T-helper 1 cell treated with Interleukin-12 subunit alpha and Interleukin-12 subunit beta and Interleukin-4 antibody, amounts not matched to agents 30 μg/mL and 1 μg/mL, for 36 hours (primary cell): Measurements from ENCODE around the gene CRBN.

Experiments
- H3K27ac Mint-ChIP-seq: one replicate; pipeline ENCODE4 v1.8.0; 2021; ENCODE audit warnings: mild to moderate bottlenecking, mixed read lengths
- H3K27me3 Mint-ChIP-seq: one replicate; pipeline ENCODE4 v1.8.0; 2021; ENCODE audit warnings: low read depth, mixed read lengths
- H3K36me3 Mint-ChIP-seq: one replicate; pipeline ENCODE4 v1.8.0; 2021; ENCODE audit warnings: low read depth, mixed read lengths
- H3K4me1 Mint-ChIP-seq: one replicate; pipeline ENCODE4 v1.8.0; 2021; ENCODE audit warnings: low read depth, mixed read lengths
- H3K4me3 Mint-ChIP-seq: one replicate; pipeline ENCODE4 v1.8.0; 2021; ENCODE audit warnings: mild to moderate bottlenecking, moderate library complexity, mixed read lengths
- H3K9me3 Mint-ChIP-seq: one replicate; pipeline ENCODE4 v1.8.0; 2021; ENCODE audit warnings: mixed read lengths

The CRBN gene

DNA sequence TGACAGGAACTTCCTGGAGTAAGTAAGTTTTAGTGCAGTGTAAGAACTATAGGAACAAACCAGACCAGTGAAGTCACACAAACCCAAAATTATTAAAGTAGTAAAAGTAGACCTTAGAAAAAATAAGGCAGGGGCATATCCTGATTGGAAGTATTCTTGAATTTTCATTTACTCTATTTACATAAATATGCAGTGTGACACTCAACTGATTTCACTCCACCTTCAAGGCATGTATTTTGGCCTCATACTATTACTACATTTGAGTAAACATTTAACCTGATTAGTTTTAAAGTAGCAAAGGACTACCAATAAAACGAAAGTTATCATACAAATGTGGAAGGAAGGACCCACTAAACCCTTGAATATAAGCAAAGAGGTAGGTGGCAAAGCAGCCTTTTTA, 29.9 kb downstream of the CRBN start:
- no peak overlapping the region for H3K4me3 Mint-ChIP-seq
- no peaks in the 10 kb centered on the region for H3K27me3 Mint-ChIP-seq
- peaks cover 13% of the 10 kb centered on the region for H3K4me1 Mint-ChIP-seq
- no peak overlapping the region for H3K27ac Mint-ChIP-seq
- no peaks in the 10 kb centered on the region for H3K9me3 Mint-ChIP-seq
- H3K36me3 Mint-ChIP-seq: peaks cover 55% of the 10 kb centered on the region

DNA sequence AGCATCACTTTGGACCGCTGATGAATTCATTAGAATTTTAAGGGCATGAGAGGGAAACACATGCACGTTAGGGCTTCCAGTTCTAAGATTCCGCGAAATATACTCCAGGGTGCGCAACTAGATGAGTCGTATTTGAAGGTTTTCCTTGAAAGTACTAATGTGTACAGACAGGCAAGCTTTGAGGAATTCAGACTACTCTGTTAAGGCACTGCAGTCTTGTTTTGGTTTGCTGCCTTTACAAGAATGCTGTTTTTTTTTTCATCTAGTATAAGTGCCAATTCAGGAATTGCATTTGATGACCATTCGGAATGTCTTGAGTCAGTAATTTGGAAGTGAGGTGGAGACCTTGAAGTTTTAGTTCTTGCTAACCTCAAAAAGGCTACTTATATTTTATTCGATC, 33.7 kb downstream of the CRBN start:
- peaks cover 5% of the 10 kb centered on the region for H3K4me1 Mint-ChIP-seq
- no peaks in the 10 kb centered on the region for H3K27me3 Mint-ChIP-seq
- no peaks in the 10 kb centered on the region for H3K9me3 Mint-ChIP-seq
- H3K36me3 Mint-ChIP-seq: peaks cover 48% of the 10 kb centered on the region
- no peak overlapping the region for H3K27ac Mint-ChIP-seq
- H3K4me3 Mint-ChIP-seq: no peak overlapping the region

DNA sequence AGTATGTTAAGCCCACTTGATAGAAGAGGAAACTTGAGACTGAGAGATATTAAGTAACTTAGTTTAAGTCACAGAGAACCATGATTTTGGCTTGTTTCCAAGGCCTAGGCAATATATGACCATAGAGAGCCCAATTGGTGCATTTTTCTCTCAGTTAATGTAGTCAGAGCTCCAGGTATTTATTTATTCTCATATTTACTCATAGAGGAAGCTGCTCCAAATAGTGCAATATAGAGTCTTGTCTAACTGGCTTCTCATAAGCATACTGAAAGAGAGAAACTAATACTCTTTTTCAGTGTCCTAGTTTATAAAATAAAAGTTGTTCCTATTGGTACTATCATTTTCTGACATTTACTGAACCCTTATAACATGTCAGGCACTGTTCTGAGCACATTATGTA, 37.6 kb downstream of the CRBN start:
- no peaks in the 10 kb centered on the region for H3K9me3 Mint-ChIP-seq
- no peak overlapping the region for H3K4me3 Mint-ChIP-seq
- H3K27ac Mint-ChIP-seq: no peak overlapping the region
- H3K4me1 Mint-ChIP-seq: peaks cover 12% of the 10 kb centered on the region
- peaks cover 62% of the 10 kb centered on the region for H3K36me3 Mint-ChIP-seq
- H3K27me3 Mint-ChIP-seq: no peaks in the 10 kb centered on the region

DNA sequence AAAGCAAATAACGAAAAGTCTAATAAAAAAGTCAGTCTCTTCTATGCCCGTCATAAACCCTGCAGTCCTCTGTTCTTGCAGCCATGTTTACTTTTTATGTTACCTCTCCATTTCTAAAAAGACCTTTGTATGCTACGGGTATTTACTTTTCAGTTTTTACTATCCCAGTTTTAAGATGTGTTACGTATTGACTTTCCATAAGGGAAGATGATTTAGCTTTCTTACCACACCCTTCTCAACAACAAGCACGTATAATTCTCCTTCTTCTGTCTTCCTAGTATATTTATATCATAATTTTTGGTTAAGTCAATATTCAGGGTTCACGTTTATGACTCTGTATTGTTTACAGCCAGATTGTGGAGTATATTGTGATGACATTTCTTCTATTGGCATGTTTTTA, 42.0 kb downstream of the CRBN start:
- Mint-ChIP-seq H3K27ac (no peak overlapping the region), H3K9me3 (no peaks in the 10 kb centered on the region)

GRCh38 chr3:3134750-3135448, 44.6 kb downstream of the CRBN start:
- Mint-ChIP-seq H3K9me3 (no peaks in the 10 kb centered on the region), H3K27me3 (no peaks in the 10 kb centered on the region), H3K4me1 (peaks cover 31% of the 10 kb centered on the region), H3K27ac (peak overlapping the region; percentile 7), H3K4me3 (no peak overlapping the region), H3K36me3 (peaks cover 53% of the 10 kb centered on the region)

More for the DNA sequence above, 42.0 kb downstream of the CRBN start:
- Mint-ChIP-seq H3K27me3 (no peaks in the 10 kb centered on the region), H3K36me3 (peaks cover 54% of the 10 kb centered on the region), H3K4me1 (peaks cover 29% of the 10 kb centered on the region), H3K4me3 (no peak overlapping the region)

DNA sequence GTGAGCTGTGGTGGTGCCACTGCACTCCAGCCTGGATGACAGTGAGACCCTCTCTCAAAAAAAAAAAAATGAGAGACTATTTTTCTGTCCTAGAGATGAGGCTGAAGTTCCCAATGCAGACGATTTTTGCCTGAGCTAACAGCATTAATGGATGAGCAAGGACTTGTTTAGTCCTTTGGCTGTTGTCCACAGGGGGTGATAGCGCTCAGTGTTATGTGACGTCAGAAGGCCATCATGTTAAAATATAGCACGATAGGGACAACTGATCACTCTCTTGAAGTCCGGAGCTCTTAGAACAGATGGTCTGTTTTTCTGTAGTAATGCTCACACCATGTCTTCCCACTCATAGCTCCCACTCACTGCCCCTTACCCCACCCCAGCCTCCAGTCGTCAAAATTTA, 46.0 kb downstream of the CRBN start:
- peaks cover 34% of the 10 kb centered on the region for H3K4me1 Mint-ChIP-seq
- H3K27me3 Mint-ChIP-seq: no peaks in the 10 kb centered on the region
- H3K9me3 Mint-ChIP-seq: no peaks in the 10 kb centered on the region
- H3K27ac Mint-ChIP-seq: no peak overlapping the region
- no peak overlapping the region for H3K4me3 Mint-ChIP-seq
- H3K36me3 Mint-ChIP-seq: peaks cover 50% of the 10 kb centered on the region

DNA sequence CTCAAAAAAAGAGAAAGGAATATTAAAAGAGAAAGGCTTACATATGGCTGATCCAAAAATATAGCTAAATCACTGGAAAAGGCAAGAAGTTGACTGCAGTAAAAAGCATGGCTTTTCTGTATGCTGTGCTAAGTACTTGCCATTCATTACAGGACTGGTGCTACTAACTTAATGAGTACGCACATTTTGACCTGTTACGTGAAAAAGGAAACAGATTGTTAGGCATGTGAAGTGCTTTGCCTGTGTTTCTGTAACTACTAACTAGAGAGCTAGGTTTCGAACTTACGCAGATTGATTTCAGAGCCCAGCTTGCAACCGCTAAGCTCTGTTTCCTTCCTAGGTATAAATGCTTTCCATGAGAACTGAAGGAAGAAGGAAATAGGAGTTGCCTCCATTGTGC, 49.9 kb downstream of the CRBN start:
- H3K27me3 Mint-ChIP-seq: no peaks in the 10 kb centered on the region
- no peaks in the 10 kb centered on the region for H3K9me3 Mint-ChIP-seq
- no peak overlapping the region for H3K4me3 Mint-ChIP-seq
- H3K4me1 Mint-ChIP-seq: peaks cover 37% of the 10 kb centered on the region
- H3K27ac Mint-ChIP-seq: no peak overlapping the region
- peaks cover 30% of the 10 kb centered on the region for H3K36me3 Mint-ChIP-seq

- Mint-ChIP-seq H3K4me1 (peaks cover 27% of the 10 kb centered on the region), H3K36me3 (peaks cover 25% of the 10 kb centered on the region), H3K4me3 (peak overlapping the region; percentile 96), H3K27me3 (no peaks in the 10 kb centered on the region), H3K9me3 (no peaks in the 10 kb centered on the region), H3K27ac (peak overlapping the region; percentile 92)
Observed at GRCh38 chr3:3127432-3128010, 52.0 kb downstream of the CRBN start.

DNA sequence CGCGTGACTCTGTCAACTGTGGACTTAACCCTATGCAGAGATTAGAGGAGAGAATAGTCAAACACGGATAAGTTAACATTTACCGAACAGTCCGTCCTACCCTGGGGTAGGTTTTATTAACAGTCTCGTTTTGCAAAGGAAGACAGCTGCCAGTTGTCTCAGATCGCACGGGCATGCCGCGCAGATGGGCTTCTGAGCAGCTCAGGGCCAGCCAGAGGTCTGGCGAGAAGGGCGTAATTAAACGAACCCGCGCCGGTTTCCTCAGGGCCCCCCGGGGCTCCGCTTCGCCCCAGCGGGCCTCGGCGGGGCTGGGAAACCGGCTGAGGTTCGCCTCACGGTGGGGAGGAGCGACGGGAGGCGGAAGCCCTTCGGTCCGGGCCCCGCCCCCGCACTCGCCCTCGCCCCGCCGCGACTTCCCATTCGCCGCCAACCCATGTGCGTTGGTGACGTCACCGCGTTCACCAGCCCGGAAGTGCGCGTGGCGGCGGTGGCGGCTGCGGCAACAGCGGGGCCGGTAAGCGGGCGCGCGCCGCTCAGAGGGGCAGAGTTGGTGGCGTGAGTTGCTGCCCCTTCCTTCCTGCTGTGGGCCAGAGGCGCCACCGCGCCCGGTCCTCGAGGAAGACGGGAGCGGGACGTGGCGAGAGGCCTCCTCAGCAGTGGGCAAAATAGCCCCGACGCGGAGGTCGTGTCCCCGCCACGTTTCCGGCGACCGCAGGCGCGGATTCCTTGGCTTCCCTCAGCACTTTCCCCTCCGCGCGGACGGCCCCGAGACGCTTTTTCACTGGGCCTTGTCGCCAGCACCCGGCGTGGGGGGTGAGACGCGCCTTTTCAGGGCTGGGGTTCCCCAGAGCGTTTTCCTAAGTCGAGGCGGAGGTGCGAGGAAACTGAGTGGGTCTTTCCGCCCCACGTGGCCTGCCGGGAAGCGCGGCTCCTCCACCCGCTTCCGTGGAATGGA, 52.7 kb downstream of the CRBN start, which contains the start of gene TRNT1:
TSS of gene TRNT1 (plus strand) at position 464 of the 955 bp plus-strand sequence. CDS start 2,101 bp downstream, outside the sequence.
- peaks cover 27% of the 10 kb centered on the region for H3K4me1 Mint-ChIP-seq
- H3K27me3 Mint-ChIP-seq: no peaks in the 10 kb centered on the region
- peak within 1 kb of the TSS; percentile 96 for H3K4me3 Mint-ChIP-seq
- peaks cover 25% of the 10 kb centered on the region for H3K36me3 Mint-ChIP-seq
- H3K9me3 Mint-ChIP-seq: no peaks in the 10 kb centered on the region
- H3K27ac Mint-ChIP-seq: peak within 1 kb of the TSS; percentile 92

GRCh38 chr3:3125977-3126376, 53.5 kb downstream of the CRBN start:
- peak overlapping the region; percentile 96 for H3K4me3 Mint-ChIP-seq
- peaks cover 27% of the 10 kb centered on the region for H3K4me1 Mint-ChIP-seq
- peaks cover 20% of the 10 kb centered on the region for H3K36me3 Mint-ChIP-seq

DNA sequence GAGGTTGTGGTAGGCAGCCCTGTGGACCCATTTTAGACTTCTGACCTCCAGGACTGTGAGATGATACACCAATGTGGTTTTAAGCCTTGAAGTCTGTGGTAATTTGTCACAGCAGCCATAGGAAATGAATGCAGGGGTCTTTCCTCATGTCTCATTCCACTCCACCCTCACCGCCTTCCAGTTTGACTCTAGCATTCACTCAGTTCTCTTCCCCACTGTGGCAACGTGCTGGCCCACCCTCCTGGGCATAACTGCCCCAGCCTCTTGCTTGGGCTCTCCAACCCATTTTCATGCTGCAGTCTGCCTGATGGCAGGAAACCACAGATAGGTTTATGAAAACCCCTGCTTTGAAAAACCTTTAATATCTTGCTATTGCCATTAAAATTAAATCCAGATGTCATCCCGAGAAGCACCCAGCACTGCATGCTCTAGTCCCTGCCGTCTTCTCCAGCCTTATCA, 60.1 kb downstream of the CRBN start:
- peaks cover 2% of the 10 kb centered on the region for H3K4me1 Mint-ChIP-seq
- H3K36me3 Mint-ChIP-seq: no peaks in the 10 kb centered on the region
- H3K27me3 Mint-ChIP-seq: peaks cover 16% of the 10 kb centered on the region
- no peaks in the 10 kb centered on the region for H3K9me3 Mint-ChIP-seq
- H3K27ac Mint-ChIP-seq: no peak overlapping the region
- no peak overlapping the region for H3K4me3 Mint-ChIP-seq

More at GRCh38 chr3:3125977-3126376, 53.5 kb downstream of the CRBN start:
- H3K9me3 Mint-ChIP-seq: no peaks in the 10 kb centered on the region
- H3K27me3 Mint-ChIP-seq: no peaks in the 10 kb centered on the region
- peak overlapping the region; percentile 88 for H3K27ac Mint-ChIP-seq

DNA sequence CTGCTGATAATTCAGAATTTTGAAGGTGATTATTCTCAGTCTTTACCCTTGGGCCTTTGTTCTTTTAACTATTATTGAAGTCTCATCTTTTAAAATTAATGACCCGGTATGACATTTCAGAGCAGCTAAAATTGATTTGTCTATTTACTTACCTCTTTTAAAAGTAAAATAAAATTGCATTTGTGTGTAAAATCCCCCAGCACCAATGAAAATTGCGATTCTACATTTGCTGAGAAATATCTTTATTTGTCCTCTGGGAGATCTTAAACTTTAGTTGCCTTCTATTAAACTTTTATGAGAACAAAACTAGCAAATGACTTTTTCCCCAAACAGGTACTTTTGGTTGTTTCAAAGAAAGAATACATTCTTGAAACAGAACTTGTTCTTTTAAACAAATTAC, 61.8 kb downstream of the CRBN start:
- H3K9me3 Mint-ChIP-seq: no peaks in the 10 kb centered on the region
- H3K27me3 Mint-ChIP-seq: peaks cover 16% of the 10 kb centered on the region
- no peaks in the 10 kb centered on the region for H3K36me3 Mint-ChIP-seq
- H3K4me3 Mint-ChIP-seq: no peak overlapping the region
- H3K4me1 Mint-ChIP-seq: peaks cover 2% of the 10 kb centered on the region
- no peak overlapping the region for H3K27ac Mint-ChIP-seq

DNA sequence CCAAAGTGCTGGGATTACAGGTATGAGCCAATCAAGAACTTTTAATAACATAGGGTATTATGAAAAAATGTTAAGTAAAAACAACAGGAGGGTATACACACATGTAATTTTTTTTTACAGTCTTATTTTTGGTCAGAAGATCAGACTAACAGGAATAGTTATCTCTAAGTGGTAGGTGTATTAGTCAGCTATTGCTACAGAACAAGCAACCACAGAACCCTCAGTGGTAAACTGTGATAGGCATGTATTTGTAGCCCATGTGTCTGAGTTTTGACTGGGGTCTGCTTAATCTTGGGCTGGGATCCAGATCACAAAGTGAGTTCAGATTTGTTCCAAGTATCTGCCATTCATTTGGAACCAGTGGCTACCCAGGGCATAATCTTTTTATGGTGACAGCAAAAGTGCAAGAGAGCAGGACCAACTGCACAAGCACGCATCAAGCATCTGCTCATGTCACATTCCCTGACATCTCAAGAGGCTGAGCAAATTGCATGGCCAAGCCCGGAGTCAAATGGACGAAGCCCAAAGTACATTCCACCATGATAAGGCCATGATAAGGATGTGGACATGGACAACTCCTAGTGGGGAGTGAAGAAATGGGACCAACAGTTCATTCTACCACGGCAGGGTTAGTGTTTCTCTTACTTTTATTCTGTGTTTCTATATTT, 66.3 kb downstream of the CRBN start:
- peaks cover 22% of the 10 kb centered on the region for H3K27me3 Mint-ChIP-seq
- no peaks in the 10 kb centered on the region for H3K4me1 Mint-ChIP-seq
- no peak overlapping the region for H3K4me3 Mint-ChIP-seq
- H3K36me3 Mint-ChIP-seq: no peaks in the 10 kb centered on the region
- H3K9me3 Mint-ChIP-seq: no peaks in the 10 kb centered on the region
- H3K27ac Mint-ChIP-seq: no peak overlapping the region

GRCh38 chr3:3110749-3111361, 68.6 kb downstream of the CRBN start:
- Mint-ChIP-seq H3K36me3 (no peaks in the 10 kb centered on the region), H3K4me3 (no peak overlapping the region), H3K27ac (no peak overlapping the region)

More at GRCh38 chr3:3110749-3111361, 68.6 kb downstream of the CRBN start:
- Mint-ChIP-seq H3K4me1 (no peaks in the 10 kb centered on the region), H3K27me3 (peaks cover 20% of the 10 kb centered on the region), H3K9me3 (no peaks in the 10 kb centered on the region)
